NCI-H2171 treated with DMSO at 0.1 percent for 48 hours (cell line): ENCODE data around the gene UFD1.
A peak's percentile ranks its signal among the peaks of the same experiment; 100 is the strongest.

Experiments
- DNase-seq: peaks from one replicate; lab custom pipeline; 2025; lab: John Stamatoyannopoulos, UW

Gene UFD1

DNA sequence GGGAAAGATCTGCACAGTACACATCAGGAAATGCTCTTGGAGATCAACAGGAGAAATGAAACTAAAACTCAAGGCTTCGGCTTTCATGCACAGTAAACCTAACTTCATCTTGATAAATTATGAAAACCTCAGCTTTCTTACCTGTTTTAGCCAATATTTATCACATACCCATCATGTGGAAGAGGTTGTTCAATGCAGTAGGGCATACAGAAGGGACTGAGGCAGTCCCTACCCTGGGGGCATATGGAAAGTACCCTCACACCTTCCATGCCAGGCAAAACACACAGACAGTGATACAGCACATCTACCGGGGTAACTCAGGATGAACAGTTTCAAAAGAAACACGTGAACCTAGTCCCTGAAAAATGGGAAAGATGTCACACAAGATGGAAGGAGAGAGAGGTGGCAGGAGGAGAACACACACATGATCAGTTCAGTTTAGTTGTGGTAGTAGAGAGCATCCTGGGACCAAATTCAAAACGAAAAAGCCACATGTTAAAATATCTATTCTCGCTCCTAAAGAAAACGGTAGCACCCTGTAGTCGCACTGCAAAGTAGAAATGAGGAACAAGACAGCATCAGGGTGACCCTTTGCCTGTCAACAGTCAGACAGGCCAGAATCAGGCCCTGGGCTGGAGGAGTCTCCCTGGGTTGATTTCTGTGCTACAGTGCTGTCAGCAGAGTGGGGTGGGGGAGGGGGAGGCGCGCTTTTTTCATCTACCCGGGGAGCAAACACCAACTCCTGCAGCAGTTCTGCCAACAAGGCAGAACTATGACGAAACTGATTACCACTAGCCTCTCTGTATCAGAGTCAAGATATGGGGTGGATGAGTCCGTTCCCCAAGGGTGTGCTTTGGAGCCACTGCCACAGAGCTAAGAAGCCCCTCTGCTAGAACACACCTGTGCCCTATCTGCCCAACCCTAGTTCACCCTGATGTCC, 48.8 kb downstream of the UFD1 start:
- peak; percentile 33 for DNase-seq

- no peak for DNase-seq
Measured at GRCh38 chr22:19424186-19424500, 54.9 kb downstream of the UFD1 start.

DNA sequence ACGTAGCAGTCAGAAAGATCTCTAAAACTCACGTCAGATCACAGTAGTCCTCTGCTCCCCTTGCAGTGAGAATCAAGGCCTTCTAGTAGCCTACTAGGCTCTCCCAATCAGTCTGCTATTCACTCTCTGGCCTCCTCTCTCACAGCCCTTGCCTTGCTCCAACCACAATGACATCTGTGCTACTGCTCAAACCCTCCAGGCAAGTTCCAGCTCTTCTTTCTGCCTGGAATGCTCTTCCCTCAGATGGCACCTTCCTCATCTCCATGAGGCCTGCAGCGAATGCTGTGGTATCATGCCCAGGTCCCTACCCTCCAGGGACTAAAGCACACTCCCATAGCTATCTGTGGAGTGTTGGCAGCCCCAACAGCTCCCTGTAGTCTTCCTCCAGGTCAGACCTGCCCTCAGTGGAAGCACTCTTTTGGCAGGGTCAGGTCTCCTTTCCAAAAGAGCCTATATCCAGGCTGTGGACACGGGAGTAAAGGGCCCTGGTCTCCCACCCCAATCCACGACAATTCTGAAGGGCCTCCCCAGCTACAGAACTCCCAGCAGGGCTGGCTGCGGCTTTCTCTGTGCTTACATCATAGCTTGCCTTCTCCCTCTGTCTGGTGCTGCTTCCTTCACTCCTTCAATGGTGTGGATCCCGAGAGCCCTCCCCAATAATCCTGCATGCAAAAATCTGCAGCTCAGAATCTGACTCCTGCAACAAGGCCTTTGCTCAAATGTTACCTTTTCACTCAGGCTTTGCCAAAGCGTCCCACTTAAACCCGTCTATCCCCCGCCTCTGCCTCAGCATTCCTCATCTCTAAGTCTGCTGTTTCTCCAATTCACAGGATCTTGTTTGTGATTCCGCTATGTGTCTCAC, 56.3 kb downstream of the UFD1 start:
- DNase-seq, result no peak

- no peak for DNase-seq
Measured at GRCh38 chr22:19420321-19420720, 58.7 kb downstream of the UFD1 start.

DNA sequence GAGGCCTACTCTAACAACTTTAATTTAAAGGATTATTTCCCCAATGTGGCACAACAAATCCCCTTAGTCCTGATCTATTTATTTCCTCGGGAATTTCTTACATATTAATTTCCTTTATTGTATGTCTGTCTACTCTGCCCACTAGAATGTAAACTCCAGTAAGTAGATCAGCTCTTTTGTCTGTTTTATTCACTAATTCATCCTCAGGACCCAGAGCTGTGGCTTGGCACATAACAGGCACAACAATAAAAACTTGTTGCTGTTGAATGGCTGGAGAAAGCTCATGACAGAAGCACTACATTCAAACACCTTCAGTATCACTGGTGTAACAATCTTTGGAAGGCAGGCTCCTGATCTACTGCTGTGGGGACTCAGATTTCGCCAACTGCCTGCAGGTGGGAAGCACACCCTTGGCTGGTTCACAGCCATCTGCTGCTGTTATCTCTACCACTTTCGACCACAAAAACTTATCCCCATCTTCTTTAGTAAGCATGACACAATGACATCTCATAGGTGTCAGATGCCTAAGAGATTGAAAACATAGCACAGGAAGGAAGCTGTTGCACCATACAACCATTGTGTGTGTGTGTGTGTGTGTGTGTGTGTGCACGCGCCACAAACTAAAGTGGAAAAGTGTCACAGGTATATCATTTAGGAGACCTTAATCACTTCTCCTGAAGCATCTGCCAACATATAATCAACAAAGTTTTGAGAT, 59.4 kb downstream of the UFD1 start:
- DNase-seq, result peak; percentile 86

DNA sequence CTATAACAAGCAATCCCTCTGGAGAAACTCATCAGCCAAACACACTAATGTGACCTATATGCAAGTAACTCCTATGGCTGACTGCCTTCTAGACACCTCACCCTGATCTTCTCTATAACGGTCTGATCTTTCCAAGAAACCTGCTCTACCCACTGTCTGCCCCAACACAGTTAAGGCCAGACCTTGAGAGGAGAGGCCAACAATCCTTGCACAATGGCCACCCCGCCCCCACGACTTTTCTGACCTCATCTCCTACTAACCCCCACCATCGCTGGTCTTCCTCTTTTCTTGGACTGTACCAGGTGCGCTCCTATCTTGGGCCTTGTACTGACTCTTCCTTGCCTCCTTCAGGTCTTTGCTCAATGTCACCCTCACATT, 59.9 kb downstream of the UFD1 start:
- no peak for DNase-seq

DNA sequence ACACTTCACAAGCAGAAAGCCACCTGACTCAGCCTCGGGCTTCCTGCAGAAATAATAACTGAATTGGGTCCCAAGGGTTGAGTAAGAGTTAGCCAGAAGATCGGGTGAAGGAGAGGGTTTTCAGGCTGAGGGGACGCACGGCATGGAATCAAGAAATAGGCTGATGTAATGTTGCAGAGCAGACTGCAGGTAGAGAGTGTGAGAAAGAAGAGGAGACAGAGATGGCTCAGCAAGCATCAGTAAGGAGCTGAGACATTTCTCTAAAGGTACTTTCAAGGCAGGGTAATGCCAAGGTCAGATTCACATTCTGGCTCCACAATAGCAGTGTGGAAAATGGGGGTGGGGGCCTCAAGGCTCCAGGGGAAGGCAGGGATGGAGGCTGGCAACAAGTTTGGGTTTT, 66.1 kb downstream of the UFD1 start:
- no peak for DNase-seq

DNA sequence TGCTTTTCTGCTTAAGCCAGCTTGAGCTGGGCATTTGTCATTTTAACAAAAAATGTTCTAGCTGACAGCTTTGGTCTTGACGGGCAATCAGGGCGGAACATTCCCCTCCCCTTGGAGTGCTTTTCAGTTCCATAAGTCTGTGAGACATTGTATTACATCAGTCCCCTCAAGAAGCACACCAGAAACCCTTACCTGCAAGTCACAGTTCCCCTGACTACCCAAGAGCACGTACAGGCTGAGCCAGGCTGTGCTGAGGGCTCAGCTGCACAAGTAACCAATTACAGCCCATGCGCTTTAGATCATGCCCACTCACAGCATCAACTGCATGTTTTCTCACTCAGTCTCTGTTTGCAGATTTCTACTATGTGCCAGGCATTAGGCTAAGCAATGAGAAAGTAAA, 66.5 kb downstream of the UFD1 start:
- DNase-seq, result no peak

DNA sequence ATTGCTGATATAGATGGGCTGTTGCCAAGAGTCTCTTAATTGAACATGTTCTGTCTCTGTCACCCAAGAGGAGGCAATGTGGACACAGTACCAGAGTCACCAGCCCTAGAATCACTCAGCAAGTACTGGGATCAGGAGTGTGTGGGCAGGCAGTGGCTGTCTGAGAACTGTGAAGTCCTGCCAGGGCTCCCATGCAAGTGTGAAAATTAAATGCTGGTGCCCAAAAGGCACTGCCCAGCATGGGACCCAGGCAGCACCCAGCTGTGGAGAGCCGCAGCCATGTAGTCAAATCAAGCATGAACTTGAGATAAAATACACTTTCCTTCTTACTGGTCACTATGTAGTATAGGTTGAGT, 67.3 kb downstream of the UFD1 start:
- DNase-seq, result no peak

DNA sequence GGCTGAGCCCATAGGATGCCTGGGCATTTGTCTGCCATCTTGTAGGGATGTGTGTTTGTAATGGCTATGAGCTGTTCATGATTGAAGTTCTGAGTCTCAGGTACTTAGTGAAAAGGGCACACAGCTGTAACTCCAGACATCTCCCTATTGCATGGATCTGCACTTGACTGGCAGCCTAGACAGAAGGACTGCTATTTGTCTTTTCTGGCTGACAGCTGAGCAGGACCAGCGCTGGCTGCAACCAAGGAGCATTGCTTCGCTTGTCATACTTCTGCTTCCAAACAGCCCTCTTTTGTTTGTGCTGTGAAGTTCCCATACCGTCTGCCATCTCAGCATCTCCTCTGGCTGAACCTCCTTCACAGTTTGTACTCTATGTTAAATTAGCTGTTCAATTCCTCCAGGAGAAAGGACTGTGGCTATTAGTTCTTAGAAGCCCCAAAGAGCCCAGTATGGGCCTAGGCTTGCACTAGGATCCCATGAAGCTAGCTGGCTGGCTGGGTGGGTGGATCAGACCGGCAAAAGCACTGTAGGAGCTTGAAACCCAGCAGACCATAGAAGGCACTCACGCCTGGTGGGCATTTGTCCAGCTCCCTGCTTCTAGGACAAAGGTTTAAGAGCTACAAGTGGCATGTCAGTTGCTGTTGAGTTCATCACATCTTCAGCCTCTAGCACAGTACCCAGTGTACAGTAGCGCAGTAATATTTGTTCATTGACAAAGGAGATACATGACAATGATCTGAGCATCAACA, 67.9 kb downstream of the UFD1 start:
- no peak for DNase-seq

- peak; percentile 67 for DNase-seq
Measured at GRCh38 chr22:19407649-19408606, 71.1 kb downstream of the UFD1 start.

DNA sequence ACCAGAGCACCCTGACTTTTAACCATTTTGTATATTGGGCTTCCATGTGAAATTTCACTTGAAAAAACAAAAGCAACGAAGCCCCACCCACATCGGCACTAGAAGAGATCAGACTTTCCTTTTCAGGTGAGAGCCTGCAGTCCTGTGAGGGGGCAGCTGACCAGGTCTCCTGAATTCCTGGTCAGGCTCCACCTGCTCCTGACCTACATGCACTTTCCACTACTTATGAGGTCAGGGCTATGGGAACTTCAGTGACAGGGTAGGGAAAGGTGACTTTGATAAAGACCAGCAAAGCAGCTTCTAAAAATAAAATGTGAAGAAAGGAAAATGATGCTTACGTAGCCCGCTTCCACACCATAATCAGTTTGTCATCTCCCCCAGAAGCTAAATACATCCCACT, 72.1 kb downstream of the UFD1 start:
- no peak for DNase-seq

DNA sequence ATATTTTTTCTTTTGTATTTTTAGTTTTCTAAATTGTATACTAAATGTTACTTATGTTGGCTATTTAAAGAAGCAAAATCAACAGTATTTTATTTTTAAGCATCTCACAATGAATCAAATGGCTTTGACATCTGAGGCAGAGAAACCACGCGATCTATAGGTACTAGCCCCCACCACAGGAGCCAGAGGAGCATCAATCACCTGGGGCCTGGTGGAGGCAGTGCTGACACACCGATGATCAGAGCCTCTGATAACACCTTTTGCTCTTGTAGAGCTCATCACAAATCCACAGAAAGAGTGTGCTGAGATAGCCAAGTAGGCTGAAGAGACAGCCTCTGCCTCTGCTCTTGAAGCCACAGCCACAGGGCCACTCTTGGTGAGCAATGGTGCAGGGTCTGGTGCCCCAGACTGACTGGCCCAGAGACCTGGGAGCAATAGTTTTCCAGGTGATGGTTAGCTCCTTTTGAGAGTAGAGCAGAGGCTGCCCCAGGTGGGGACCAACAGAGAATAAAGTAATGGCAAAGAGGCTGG, 72.6 kb downstream of the UFD1 start:
- DNase-seq, result no peak

GRCh38 chr22:19405652-19406051, 73.3 kb downstream of the UFD1 start:
- no peak for DNase-seq

DNA sequence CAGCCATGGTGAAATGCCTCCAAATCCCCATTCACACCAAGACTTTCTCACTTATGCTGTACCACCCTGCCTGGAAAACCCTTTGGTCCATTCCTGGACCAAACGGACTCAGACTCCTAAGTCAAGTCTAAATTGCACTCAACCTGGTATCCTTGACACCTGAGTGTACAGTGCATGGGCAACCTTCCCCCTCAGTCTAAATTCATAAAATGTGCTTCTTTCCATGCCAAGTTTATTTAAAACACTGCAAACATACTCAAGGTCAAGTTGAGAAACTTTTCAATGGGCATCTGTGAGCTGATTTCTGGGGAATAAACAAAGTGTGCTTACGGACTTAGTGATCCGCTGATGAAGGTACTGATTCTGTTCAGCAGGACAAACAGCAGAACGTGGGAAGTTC, 73.9 kb downstream of the UFD1 start:
- no peak for DNase-seq

DNA sequence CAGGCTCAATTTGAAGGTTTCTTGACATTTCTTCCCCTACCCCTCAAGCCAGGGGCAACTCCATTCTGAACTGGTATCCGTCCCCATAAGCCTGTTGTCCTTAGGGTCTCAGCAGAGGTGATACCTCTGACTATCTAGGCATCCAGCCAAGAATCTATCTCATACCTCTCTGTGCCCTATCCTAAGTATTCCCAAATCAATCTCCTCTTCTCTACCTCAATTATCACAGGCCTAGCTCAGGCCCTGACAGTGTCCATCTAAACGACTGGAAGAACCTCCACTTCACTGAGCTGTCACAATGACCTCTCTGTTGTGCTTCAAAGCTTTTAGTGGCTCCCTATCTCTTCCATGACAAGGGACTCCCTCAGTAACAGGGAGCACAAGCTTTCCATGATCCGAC, 74.3 kb downstream of the UFD1 start:
- DNase-seq, result no peak

DNA sequence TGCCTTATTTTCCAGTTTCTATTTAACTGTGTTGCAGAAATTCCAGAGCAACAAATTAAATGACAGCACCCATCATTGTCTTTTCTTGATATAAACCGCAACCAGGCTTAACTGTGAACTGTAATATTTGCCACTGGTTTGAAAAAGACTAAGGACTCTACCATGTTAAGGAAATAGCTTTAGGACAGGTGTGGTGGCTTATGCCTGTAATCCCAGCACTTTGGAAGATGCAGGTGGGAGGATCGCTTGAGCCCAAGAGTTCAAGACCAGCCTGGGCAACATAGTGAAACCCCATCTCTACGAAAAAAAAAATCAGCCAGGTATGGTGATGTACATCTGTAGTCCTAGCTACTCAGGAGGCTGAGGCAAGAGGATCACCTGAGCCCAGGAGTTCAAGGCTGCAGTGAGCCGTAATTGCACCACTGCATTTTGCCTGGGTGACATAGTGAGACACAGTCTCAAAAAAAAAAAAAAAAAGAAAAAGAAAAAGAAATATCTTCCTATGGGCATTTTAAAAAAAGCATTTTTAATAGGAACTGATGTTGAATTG, 76.3 kb downstream of the UFD1 start:
- DNase-seq, result no peak

DNA sequence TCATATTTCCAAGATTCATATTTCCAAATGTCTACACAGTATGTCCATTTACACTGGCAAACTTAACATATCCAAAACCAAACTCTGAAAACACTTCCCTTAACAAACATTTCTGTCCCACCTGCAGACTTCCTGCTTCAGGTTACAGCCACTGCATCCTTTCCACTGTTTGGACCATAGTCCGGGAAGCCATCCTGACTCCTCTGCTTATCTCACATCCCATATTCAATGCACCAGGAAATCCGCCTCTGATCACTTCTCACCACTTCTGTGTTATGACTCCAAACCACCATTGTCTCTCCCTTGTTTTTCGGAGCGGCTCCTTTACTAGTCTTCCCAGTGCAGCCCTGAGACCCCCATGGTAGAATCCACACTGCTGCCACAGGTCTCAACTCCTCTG, 77.5 kb downstream of the UFD1 start:
- DNase-seq, result no peak

DNA sequence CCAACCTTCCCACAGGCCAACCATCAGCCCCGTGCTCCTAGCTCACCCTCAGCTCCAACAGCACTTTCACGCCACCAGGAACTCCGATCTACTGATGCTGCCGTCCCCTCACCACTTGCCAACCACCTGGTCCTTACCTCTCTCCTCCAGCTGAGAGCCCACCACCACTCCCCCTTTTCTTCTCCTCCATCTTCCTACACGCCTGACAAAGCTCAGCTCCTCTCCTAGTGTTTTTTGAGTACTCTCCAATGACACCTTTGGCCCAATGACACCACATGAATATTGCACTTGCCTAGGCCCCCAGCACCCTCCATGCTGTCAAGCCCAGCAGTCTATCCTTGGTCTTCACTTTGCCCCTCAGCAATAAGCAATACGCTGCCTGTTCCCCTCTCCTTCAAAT, 78.1 kb downstream of the UFD1 start:
- DNase-seq, result no peak
